Activated CD8-positive, alpha-beta memory T cell treated with anti-CD3 and anti-CD28 coated beads, Interleukin-2, amount 50 U/mL, for 4 hours (primary cell): ENCODE data around the gene CASKIN2.

Source experiments
- DNase-seq: peaks from one replicate; pipeline ENCODE4 v3.0.0-alpha.2; 2020

CASKIN2 gene

GRCh38 chr17:75515496-75516254 lies at the start of gene CASKIN2:
Gene CASKIN2, minus strand, starts transcription at chr17:75515537. Its CDS starts 1,733 bp downstream, at chr17:75513804.
- DNase-seq, result peak; percentile 80

- DNase-seq, result no peak
Measured at GRCh38 chr17:75565066-75565465, 49.7 kb upstream of the CASKIN2 start.

- DNase-seq, result no peak
Measured at GRCh38 chr17:75564195-75564594, 48.9 kb upstream of the CASKIN2 start.

GRCh38 chr17:75563063-75563758 lies 47.9 kb upstream of the CASKIN2 start:
- no peak for DNase-seq

- no peak for DNase-seq
Measured at GRCh38 chr17:75561927-75562603, 46.7 kb upstream of the CASKIN2 start.

- no peak for DNase-seq
Measured at GRCh38 chr17:75559958-75560533, 44.7 kb upstream of the CASKIN2 start.

GRCh38 chr17:75558666-75559530 lies 43.6 kb upstream of the CASKIN2 start:
- DNase-seq, result no peak

GRCh38 chr17:75557852-75558665 lies 42.7 kb upstream of the CASKIN2 start:
- DNase-seq, result no peak

- DNase-seq, result no peak
Measured at GRCh38 chr17:75557075-75557851, 41.9 kb upstream of the CASKIN2 start.

- DNase-seq, result no peak
Measured at GRCh38 chr17:75555679-75556153, 40.4 kb upstream of the CASKIN2 start.

GRCh38 chr17:75553295-75554110 lies 38.2 kb upstream of the CASKIN2 start:
- no peak for DNase-seq

GRCh38 chr17:75552425-75553294 lies 37.3 kb upstream of the CASKIN2 start:
- no peak for DNase-seq

GRCh38 chr17:75551266-75551665 lies 35.9 kb upstream of the CASKIN2 start:
- no peak for DNase-seq

- DNase-seq, result no peak
Measured at GRCh38 chr17:75550139-75550465, 34.8 kb upstream of the CASKIN2 start.

- DNase-seq, result no peak
Measured at GRCh38 chr17:75549246-75550138, 34.2 kb upstream of the CASKIN2 start.

- no peak for DNase-seq
Measured at GRCh38 chr17:75548813-75549212, 33.5 kb upstream of the CASKIN2 start.

- DNase-seq, result no peak
Measured at GRCh38 chr17:75547091-75547490, 31.8 kb upstream of the CASKIN2 start.

GRCh38 chr17:75546181-75546580 lies 30.8 kb upstream of the CASKIN2 start:
- no peak for DNase-seq
